Measurements from ENCODE around the gene FXYD6. TPM values are rescaled to one million over a fixed set of nuclear protein-coding genes. Genes with fewer than 3 reads are reported as not detected.

The FXYD6 gene
- total RNA-seq, 1 donor from 2014 or later = 0.99 TPM

GRCh38 chr11:117851852-117852251, 24.6 kb downstream of the FXYD6 start:
- H3K9me3 Mint-ChIP-seq (ENCODE audit: unreplicated experiment) = peaks cover 8% of the 10 kb centered on the region
- no peak overlapping the region for H3K4me3 Mint-ChIP-seq (ENCODE audit: unreplicated experiment)
- no peak for DNase-seq (ENCODE audit: extremely low spot score, unreplicated experiment)
- no peaks in the 10 kb centered on the region for H3K4me1 Mint-ChIP-seq (ENCODE audit: unreplicated experiment)
- peaks cover 17% of the 10 kb centered on the region for H3K27me3 Mint-ChIP-seq (ENCODE audit: unreplicated experiment)
- H3K36me3 Mint-ChIP-seq (ENCODE audit: unreplicated experiment) = no peaks in the 10 kb centered on the region
- TF ChIP-seq CTCF (IDR thresholded peaks at IDR 0.05) = no peak
- no peak overlapping the region for H3K27ac Mint-ChIP-seq (ENCODE audit: unreplicated experiment)

DNA sequence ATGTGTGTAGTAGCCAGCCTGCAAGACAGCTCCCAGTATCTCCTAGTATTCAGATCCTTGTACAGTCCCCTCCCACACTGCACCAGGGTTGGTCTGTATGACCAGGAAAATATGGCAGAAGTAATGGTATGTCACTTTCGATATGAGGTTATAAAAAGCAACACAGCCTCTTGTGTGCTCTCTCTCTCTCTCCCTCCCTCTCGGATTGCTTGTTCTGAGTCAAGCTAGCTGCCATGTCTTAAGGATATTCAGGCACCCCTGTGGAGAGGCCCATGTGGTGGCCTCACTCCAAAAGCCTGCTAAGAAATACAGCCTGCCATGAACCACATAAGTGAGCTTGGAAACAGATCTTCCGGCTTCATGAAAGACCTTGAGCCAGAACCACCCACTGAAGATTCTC, 25.4 kb downstream of the FXYD6 start:
- no peak overlapping the region for H3K27ac Mint-ChIP-seq (ENCODE audit: unreplicated experiment)
- H3K27me3 Mint-ChIP-seq (ENCODE audit: unreplicated experiment) = peaks cover 24% of the 10 kb centered on the region
- H3K4me3 Mint-ChIP-seq (ENCODE audit: unreplicated experiment) = no peak overlapping the region
- no peak for DNase-seq (ENCODE audit: extremely low spot score, unreplicated experiment)
- no peaks in the 10 kb centered on the region for H3K4me1 Mint-ChIP-seq (ENCODE audit: unreplicated experiment)
- no peak for TF ChIP-seq CTCF (IDR thresholded peaks at IDR 0.05)
- no peaks in the 10 kb centered on the region for H3K36me3 Mint-ChIP-seq (ENCODE audit: unreplicated experiment)
- peaks cover 8% of the 10 kb centered on the region for H3K9me3 Mint-ChIP-seq (ENCODE audit: unreplicated experiment)

- DNase-seq (ENCODE audit: extremely low spot score, unreplicated experiment) = peak; percentile 66
- H3K27me3 Mint-ChIP-seq (ENCODE audit: unreplicated experiment) = peaks cover 29% of the 10 kb centered on the region
- H3K27ac Mint-ChIP-seq (ENCODE audit: unreplicated experiment) = no peak overlapping the region
- no peak for TF ChIP-seq CTCF (IDR thresholded peaks at IDR 0.05)
- no peaks in the 10 kb centered on the region for H3K4me1 Mint-ChIP-seq (ENCODE audit: unreplicated experiment)
- H3K9me3 Mint-ChIP-seq (ENCODE audit: unreplicated experiment) = peaks cover 8% of the 10 kb centered on the region
- no peaks in the 10 kb centered on the region for H3K36me3 Mint-ChIP-seq (ENCODE audit: unreplicated experiment)
- no peak overlapping the region for H3K4me3 Mint-ChIP-seq (ENCODE audit: unreplicated experiment)
Measured at GRCh38 chr11:117849781-117850414, 26.6 kb downstream of the FXYD6 start.

- no peak overlapping the region for H3K4me3 Mint-ChIP-seq (ENCODE audit: unreplicated experiment)
- H3K4me1 Mint-ChIP-seq (ENCODE audit: unreplicated experiment) = no peaks in the 10 kb centered on the region
- DNase-seq (ENCODE audit: extremely low spot score, unreplicated experiment) = peak; percentile 92
- TF ChIP-seq CTCF (IDR thresholded peaks at IDR 0.05) = peak; percentile 96
- peaks cover 17% of the 10 kb centered on the region for H3K27me3 Mint-ChIP-seq (ENCODE audit: unreplicated experiment)
- H3K36me3 Mint-ChIP-seq (ENCODE audit: unreplicated experiment) = no peaks in the 10 kb centered on the region
- H3K27ac Mint-ChIP-seq (ENCODE audit: unreplicated experiment) = no peak overlapping the region
- no peaks in the 10 kb centered on the region for H3K9me3 Mint-ChIP-seq (ENCODE audit: unreplicated experiment)
Measured at GRCh38 chr11:117843666-117844484, 32.6 kb downstream of the FXYD6 start.
